Amniotic epithelial cell (primary cell): ENCODE results near the gene KRT20.
"Not testable (repeated sequence)": the region's sequence is repeated elsewhere in the genome, so short reads cannot be mapped to it uniquely, and the experiment has no call there.

Source experiments
- DNase-seq: peaks from one replicate; pipeline ENCODE4 v3.0.0-alpha.2; 2010; ENCODE audit warnings: low read depth

The KRT20 gene

GRCh38 chr17:40896916-40897455 is 11.9 kb upstream of the KRT20 start:
- DNase-seq: no peak

- DNase-seq: no peak
These were observed 10.2 kb upstream of the KRT20 start for GRCh38 chr17:40895106-40895730.

- DNase-seq: no peak
These were observed 3.2 kb upstream of the KRT20 start for GRCh38 chr17:40888196-40888720.

- no peak for DNase-seq
These were observed 1.0 kb upstream of the KRT20 start for GRCh38 chr17:40886090-40886489.

- DNase-seq: no peak
These were observed 1.3 kb downstream of the KRT20 start for GRCh38 chr17:40883626-40884334.

- DNase-seq: no peak
These were observed 2.0 kb downstream of the KRT20 start for GRCh38 chr17:40883031-40883430.

- no peak for DNase-seq
These were observed 6.0 kb downstream of the KRT20 start for GRCh38 chr17:40879026-40879425.

GRCh38 chr17:40878044-40878443 is 7.0 kb downstream of the KRT20 start:
- DNase-seq: no peak

GRCh38 chr17:40873801-40874200 is 11.2 kb downstream of the KRT20 start:
- no peak for DNase-seq

GRCh38 chr17:40873255-40873654 is 11.8 kb downstream of the KRT20 start:
- DNase-seq: no peak

GRCh38 chr17:40872416-40872815 is 12.6 kb downstream of the KRT20 start:
- no peak for DNase-seq

GRCh38 chr17:40871316-40871715 is 13.7 kb downstream of the KRT20 start:
- DNase-seq: no peak

GRCh38 chr17:40870136-40870535 is 14.9 kb downstream of the KRT20 start:
- DNase-seq: no peak

GRCh38 chr17:40866838-40867237 is 18.2 kb downstream of the KRT20 start, which contains the start of gene KRT12:
Gene KRT12 (minus strand): TSS chr17:40867223. CDS start chr17:40867186, 37 bp downstream.
- DNase-seq: no peak

GRCh38 chr17:40864661-40865390 is 20.2 kb downstream of the KRT20 start:
- DNase-seq: no peak

GRCh38 chr17:40862985-40863733 is 21.9 kb downstream of the KRT20 start:
- DNase-seq: no peak

GRCh38 chr17:40859536-40859935 is 25.5 kb downstream of the KRT20 start:
- no peak for DNase-seq

- DNase-seq: not testable (repeated sequence)
These were observed 26.4 kb downstream of the KRT20 start for GRCh38 chr17:40858667-40859066.

- DNase-seq: no peak
These were observed 27.5 kb downstream of the KRT20 start for GRCh38 chr17:40857535-40857934.

GRCh38 chr17:40854175-40854814 is 30.7 kb downstream of the KRT20 start:
- DNase-seq: peak; percentile 99

- DNase-seq: no peak
These were observed 32.7 kb downstream of the KRT20 start for GRCh38 chr17:40852364-40852763.
